Measurements from ENCODE around the gene BMPER.

BMPER gene

GRCh38 chr7:33970536-33970935, 65.2 kb downstream of the BMPER start:
- DNase-seq (ENCODE audit: low read depth), result no peak

- DNase-seq (ENCODE audit: low read depth), result no peak
These were observed 65.8 kb downstream of the BMPER start for GRCh38 chr7:33971106-33971505.

GRCh38 chr7:33973231-33974015, 68.1 kb downstream of the BMPER start:
- DNase-seq (ENCODE audit: low read depth), result no peak

- DNase-seq (ENCODE audit: low read depth), result no peak
These were observed 74.0 kb downstream of the BMPER start for GRCh38 chr7:33979300-33979806.

- DNase-seq (ENCODE audit: low read depth), result no peak
These were observed 74.5 kb downstream of the BMPER start for GRCh38 chr7:33979807-33980355.

- no peak for DNase-seq (ENCODE audit: low read depth)
These were observed 75.9 kb downstream of the BMPER start for GRCh38 chr7:33981226-33981625.

- DNase-seq (ENCODE audit: low read depth), result no peak
These were observed 76.5 kb downstream of the BMPER start for GRCh38 chr7:33981671-33982424.

GRCh38 chr7:33982425-33982786, 77.1 kb downstream of the BMPER start:
- DNase-seq (ENCODE audit: low read depth), result no peak

GRCh38 chr7:33986451-33986850, 81.1 kb downstream of the BMPER start:
- no peak for DNase-seq (ENCODE audit: low read depth)

- no peak for DNase-seq (ENCODE audit: low read depth)
These were observed 81.9 kb downstream of the BMPER start for GRCh38 chr7:33986951-33987947.

- DNase-seq (ENCODE audit: low read depth), result no peak
These were observed 91.6 kb downstream of the BMPER start for GRCh38 chr7:33996899-33997298.

- no peak for DNase-seq (ENCODE audit: low read depth)
These were observed 93.1 kb downstream of the BMPER start for GRCh38 chr7:33998476-33998875.

- no peak for DNase-seq (ENCODE audit: low read depth)
These were observed 105.8 kb downstream of the BMPER start for GRCh38 chr7:34011017-34011695.

GRCh38 chr7:34011696-34012095, 106.4 kb downstream of the BMPER start:
- no peak for DNase-seq (ENCODE audit: low read depth)

GRCh38 chr7:34013421-34013820, 108.1 kb downstream of the BMPER start:
- no peak for DNase-seq (ENCODE audit: low read depth)

GRCh38 chr7:34015651-34016050, 110.3 kb downstream of the BMPER start:
- no peak for DNase-seq (ENCODE audit: low read depth)

GRCh38 chr7:34016876-34017275, 111.5 kb downstream of the BMPER start:
- no peak for DNase-seq (ENCODE audit: low read depth)

GRCh38 chr7:34019301-34019790, 114.0 kb downstream of the BMPER start:
- no peak for DNase-seq (ENCODE audit: low read depth)

- no peak for DNase-seq (ENCODE audit: low read depth)
These were observed 117.3 kb downstream of the BMPER start for GRCh38 chr7:34022626-34023025.

GRCh38 chr7:34025600-34025999, 120.3 kb downstream of the BMPER start:
- no peak for DNase-seq (ENCODE audit: low read depth)
